Sciatic nerve (tissue), 2 donors: ENCODE results near the gene POGLUT2. TPM values are rescaled to one million over a fixed set of nuclear protein-coding genes. Genes with fewer than 3 reads are reported as not detected.
"Not testable (repeated sequence)": the region's sequence is repeated elsewhere in the genome, so short reads cannot be mapped to it uniquely, and the experiment has no call there.

ENCODE experiments used
- ATAC-seq: fragments of 200-7000 bp; cut with Tn5 transposase; one replicate; pipeline ENCODE4 v1.9.1; 2020; ENCODE audit warnings: mild to moderate bottlenecking, moderate library complexity
- DNase-seq: peaks from one replicate; pipeline ENCODE4 v3.0.0-alpha.2; 2020; ENCODE audit warnings: low spot score
- intact Hi-C: fragments of 100-400 bp; cut with DNase I; formaldehyde crosslinking; loops from one replicate; pipeline ENCODE4 v1.14.2; 2022
- total RNA-seq: library from RNA; stranded (reverse); fragmentation: NEBNext Ultra II Directional; extraction: Animal tissue kit (Norgen Biotek cat#: 25700); gene quantifications from one replicate; pipeline ENCODE4 v1.2.1, GENCODE V29; 2021
- donor health status: DM: no; HTN: no; CAD: no.
- donor health status: DM: no; HTN: no; CAD: no.

POGLUT2 gene
- total RNA-seq, 1 donor from 2014 or later = 5.2 TPM

DNA sequence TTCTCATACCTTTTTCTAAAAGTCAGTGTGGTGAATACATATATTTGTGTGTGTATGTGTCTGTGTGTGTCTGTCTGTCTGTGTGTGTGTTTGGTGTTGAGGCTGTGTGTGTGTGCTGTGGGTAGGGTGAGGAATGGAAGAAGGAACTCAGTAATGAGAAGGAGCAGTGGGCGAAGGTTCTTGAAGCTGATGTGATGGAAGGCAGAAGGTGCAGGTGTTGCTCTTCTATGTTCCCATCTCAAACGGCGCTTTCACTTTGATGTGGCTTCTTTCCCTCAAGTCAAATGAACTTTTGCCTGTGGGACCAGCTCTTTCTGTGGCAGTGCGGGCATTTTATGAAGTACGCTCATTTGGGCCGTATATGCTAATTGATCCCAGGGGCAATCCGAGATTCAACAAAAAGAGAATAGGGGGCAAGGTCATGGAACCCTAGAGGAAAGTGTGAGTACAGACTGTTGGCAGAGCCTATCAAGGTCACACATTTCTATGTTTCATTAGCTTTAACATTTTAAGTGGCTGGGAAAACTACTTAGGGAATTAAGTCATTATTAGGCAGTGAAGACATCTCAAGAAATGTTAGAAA is 15.3 kb upstream of the POGLUT2 start:
- no peak for ATAC-seq
- DNase-seq = no peak
- intact Hi-C loops = no loop called here

DNA sequence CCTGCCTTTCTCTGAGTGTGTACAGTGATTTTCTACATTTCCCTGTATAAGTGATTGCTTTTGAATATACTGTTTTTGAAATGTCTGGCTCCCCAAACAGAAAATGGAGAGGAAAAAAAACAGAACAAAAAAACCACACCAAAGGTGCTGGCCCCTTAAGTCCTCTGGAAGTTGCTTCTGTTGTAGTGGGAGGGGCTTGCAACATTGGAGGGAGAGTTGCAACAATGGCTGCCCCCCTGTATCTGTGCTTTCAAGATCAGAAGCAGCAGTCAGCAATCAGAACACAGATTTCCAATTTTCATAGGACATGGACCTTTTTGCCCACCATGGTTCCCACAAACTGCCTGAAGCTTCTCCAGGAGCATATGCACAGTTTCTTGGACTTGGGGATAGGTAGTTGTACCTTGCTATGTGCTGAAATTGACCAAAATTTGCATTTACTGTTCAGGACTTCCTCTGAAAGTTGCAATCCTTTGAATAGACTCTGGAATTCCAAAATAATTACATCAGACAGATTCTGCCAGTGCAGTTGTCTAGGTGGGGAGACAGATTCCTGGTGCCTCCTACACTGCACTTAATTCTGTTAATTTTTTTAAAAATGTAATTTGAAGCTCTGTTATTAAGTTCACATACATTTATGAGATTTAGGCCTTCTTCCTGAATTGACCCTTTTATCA is 14.0 kb upstream of the POGLUT2 start:
- no peak for ATAC-seq
- intact Hi-C loops = no loop called here
- no peak for DNase-seq

DNA sequence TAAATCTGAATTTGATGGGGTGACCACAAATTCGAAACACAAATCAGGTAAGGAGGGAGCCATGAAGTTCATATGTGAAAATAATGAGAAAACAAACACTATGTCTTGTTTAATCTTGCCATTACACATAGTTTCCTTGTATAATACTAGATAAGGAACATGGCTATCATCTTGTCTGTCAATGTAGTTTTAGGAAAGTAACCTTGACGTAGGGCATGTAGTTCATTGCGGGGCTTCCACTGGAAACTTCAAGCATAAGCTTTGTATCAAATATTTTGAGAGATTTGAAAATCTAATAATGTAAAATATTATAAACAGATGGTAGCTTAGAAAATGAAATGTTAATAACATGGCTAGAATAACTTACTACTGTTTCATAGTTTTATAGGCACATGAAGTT is 8.9 kb upstream of the POGLUT2 start:
- intact Hi-C loops = no loop called here
- ATAC-seq = no peak
- DNase-seq = no peak

DNA sequence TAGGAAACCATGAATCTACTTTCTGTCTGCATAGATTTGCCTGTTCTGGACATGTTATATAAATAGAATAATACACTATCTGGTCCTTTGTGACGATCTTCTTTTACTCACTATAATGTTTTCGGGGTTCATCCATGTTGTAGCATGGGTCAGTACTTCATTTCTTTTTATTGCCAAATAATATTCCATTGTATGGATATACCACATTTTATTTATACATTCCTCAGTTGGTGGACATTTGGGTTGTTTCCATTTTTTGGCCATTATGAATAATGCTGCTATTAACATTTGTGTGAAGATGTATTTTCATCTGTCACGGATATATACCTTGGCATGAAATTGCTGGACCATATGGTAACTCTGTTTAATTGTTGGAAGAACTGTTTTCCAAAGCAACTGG is 6.9 kb upstream of the POGLUT2 start:
- no peak for DNase-seq
- intact Hi-C loops = no loop called here
- ATAC-seq = no peak

DNA sequence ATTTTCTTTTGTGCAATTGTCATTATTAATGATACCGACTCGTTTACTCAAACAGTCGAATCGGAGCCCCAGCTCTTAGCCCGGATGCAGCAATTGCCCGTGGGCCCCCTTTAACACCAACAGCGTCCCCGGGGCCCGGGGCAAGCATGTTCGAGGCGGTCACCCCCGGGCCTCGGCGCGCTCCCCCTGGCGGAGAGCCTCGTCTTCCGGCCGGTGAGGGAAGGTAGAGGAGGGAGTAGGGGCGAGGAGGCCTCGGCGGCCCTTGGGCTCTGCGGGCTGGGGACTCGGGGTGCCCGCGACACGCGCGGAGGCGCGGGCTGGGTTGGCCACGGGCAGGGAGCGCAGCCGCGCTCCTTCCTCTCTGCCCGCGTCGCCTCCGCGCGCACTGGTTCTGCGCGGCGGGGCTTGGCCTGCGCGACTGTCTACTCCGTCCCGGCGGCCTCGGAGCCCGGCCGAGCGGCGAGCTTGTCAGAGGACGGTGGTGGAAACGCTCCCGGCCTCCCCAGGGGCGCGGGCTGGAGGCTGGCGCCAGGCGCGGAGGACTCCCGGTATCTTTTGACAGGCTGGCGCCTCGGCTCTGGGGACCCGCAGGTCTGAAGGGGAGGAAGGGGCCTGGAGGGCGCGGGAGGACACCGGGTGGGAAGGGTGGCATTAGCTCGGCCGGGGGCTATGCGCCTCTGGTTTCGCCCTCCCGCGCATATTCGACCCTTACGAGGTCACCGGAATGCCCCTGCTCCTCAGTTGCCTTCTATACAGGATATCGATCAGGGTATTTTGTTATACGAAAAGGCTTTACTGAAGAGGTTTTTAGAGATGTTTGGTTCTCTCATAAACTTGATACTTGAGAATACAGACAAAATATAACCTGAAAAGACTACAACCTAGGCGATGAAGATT is 1.6 kb upstream of the POGLUT2 start:
- intact Hi-C loops = no loop called here
- DNase-seq (peak; percentile 89), ATAC-seq (peak; percentile 85)

GRCh38 chr13:102799426-102800144 is 809 bp upstream of the POGLUT2 start:
- ATAC-seq (peak; percentile 57), DNase-seq (peak; percentile 65)
- intact Hi-C loops = no loop called here

DNA sequence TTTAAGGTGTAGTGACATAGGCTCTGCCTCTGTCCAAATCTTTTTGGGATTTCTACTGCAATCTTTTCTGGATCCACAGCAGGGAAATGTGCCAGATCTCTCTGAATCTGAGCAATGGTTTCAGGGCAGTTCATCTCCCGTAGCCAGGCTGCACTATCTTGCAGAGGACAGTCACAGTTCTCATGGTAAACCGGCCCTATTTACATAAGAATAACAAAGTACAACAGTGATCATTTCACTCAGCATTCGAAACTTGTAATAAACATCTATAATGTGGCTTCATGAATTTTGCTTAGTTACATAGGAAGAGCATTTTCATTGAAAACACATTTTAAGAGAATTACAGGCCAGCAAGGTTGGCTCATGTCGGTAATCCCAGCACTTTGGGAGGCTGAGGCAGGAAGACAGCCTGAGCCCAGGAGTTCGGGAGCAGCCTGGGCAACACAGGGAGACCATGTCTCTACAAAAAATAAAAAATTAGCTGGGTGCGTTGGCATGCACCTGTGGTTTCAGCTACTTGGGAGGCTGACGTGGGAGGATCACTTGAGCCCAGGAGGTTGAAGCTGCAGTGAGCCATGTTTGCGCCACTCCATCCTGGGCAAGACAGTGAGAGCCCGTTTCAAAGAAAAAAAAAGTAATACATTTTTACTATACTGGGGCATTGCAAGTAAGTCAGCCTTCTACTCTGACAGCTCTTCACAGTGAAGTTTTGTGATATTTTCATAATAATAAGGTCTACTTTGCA is 5.0 kb downstream of the POGLUT2 start:
- DNase-seq = no peak
- ATAC-seq = no peak
- intact Hi-C loops = no loop called here

GRCh38 chr13:102792396-102792795 is 6.4 kb downstream of the POGLUT2 start:
- ATAC-seq (no peak), DNase-seq (no peak)
- intact Hi-C loops = no loop called here

DNA sequence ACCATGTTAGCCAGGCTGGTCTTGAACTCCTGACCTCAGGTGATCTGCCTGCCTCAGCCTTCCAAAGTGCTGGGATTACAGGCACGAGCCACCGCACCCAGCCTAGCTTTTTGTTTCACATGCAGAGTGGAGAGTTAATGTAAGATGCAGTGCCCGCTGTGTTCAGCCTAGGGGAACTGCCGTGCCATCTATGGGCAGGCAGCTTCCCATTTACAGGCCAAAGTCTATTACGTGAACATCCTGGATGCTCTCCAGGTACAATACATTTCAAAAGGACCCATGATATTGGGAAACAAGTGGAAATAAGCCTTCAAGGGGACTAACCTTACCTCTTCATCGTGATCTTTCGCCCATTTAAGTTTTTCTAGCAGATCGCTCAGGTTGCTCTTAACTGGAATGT is 10.1 kb downstream of the POGLUT2 start:
- intact Hi-C loops = no loop called here

GRCh38 chr13:102784483-102784882 is 14.3 kb downstream of the POGLUT2 start:
- DNase-seq (no peak), ATAC-seq (no peak)
- intact Hi-C loops = no loop called here

More for the DNA sequence above, 10.1 kb downstream of the POGLUT2 start:
- DNase-seq = no peak
- ATAC-seq = no peak

DNA sequence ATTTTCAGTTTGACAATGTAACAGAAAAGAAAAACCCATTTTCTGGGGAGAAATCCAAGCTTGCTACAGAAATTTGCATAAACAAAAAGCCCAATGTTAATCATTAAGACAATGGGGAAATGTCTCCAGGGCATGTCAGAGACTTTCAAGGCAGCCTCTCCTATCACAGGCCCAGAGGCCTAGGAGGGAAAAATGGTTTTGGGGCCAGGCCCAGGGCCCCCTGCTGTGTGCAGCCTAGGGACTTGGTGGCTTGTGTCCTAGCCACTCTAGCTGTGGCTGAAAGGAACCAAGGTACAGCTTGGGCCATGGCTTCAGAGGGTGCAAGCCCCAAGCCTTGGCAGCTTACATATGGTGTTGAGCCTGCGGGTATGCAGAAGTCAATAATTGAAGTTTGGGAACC is 17.2 kb downstream of the POGLUT2 start:
- ATAC-seq = no peak
- intact Hi-C loops = no loop called here
- no peak for DNase-seq

DNA sequence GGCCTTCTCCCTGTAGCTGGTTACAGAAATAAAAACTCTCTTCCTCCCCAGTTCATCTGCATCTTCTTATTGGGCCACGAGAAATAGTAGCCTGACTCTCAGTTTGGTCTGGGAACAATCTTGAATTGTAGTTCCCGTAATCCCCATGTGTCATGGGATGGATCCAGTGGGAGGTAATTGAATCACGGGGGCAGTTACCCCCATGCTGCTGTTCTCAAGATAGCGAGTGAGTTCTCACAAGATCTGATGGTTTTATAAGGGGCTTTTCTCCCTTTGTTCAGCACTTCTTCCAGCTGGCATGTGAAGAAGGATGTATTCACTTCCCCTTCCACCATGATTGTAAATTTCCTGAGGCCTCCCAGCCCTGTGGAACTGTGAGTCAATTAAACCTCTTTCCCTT is 18.1 kb downstream of the POGLUT2 start:
- intact Hi-C loops, ATAC-seq, DNase-seq: not testable (repeated sequence)

DNA sequence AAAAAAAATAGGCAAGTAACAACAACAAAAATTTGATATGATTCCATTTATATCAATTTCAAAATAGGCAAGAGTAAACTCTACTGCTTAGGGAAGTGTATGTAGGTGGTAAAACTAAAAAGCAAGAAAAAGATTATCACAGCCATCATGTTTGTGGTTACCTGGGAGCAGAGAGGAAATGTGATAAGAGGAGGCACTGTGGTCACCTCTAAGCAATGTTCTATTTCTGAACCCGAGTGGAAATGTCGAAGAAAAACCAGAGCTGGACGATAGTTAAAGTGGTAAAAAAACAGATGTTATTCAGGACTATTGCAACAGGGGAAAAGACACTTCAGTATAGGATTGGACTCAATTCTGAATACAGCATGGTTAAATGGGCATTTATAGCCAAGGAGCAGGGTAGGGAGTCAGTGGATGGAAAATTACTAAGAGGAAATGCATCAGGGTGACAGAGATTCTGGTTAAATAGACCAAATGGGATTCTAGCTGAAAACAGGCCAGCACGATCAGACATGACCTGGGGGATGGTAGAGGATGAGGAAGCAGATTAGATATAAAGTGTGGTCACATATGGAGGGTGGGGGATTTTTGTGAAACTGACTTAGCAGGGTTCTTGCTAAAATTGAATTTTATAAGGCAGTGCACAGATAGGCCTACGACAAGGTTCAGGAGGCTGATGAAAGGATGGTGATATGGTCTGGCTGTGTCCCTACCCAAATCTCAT is 19.2 kb downstream of the POGLUT2 start:
- DNase-seq = no peak
- ATAC-seq = no peak
- intact Hi-C loops = loop anchor here (10.0 kb wide), 1 partner anchor 185 kb away; the partner anchor contains the start of gene TPP2

- no peak for DNase-seq
- intact Hi-C loops = loop anchor here (10.0 kb wide), 1 partner anchor 183 kb away; the partner anchor contains the start of gene TPP2
- ATAC-seq = no peak
Measured at GRCh38 chr13:102777736-102778135, 21.0 kb downstream of the POGLUT2 start.

DNA sequence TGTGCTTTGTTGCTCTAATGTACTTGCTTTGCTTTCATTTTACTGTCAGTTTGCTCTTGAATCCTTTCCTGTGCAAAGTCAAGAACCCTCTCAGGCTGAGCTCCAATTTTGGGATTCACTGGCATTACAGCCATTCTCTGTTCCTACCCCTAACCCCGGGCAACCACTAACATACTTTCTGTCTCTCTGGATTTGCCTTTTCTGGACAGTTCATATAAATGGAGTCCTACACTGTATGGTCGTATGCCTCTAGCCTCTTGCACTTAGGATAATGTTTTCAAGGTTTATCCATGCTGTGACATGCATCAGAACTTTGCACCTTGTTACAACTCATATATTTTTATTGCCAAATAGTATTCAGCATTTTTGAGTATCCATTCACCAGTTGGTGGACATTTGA is 22.5 kb downstream of the POGLUT2 start:
- intact Hi-C loops = loop anchor here (10.0 kb wide), 1 partner anchor 181 kb away; the partner anchor contains the start of gene TPP2

GRCh38 chr13:102774591-102775520 is 23.9 kb downstream of the POGLUT2 start:
- no peak for ATAC-seq
- intact Hi-C loops = loop anchor here (10.0 kb wide), 1 partner anchor 180 kb away; the partner anchor contains the start of gene TPP2
- DNase-seq = no peak

More for the DNA sequence above, 22.5 kb downstream of the POGLUT2 start:
- DNase-seq = no peak
- no peak for ATAC-seq

GRCh38 chr13:102774214-102774568 is 24.6 kb downstream of the POGLUT2 start:
- DNase-seq (peak; percentile 59), ATAC-seq (peak; percentile 49)
- intact Hi-C loops = loop anchor here (10.0 kb wide), 1 partner anchor 179 kb away; the partner anchor contains the start of gene TPP2
